IMR-90 (cell line): Measurements from ENCODE around the gene PRDM2. TPM values are rescaled to one million over a fixed set of nuclear protein-coding genes. Genes with fewer than 3 reads are reported as not detected.

Source experiments
- ATAC-seq: fragments of 200-7000 bp; cut with Tn5 transposase; 2 replicates; pipeline ENCODE4 v1.9.1; 2020; ENCODE audit warnings: low read depth, mild to moderate bottlenecking, moderate library complexity
- BruUV-seq: library from RNA; stranded (reverse); fragments of 400-500 nt; replicated peaks from 2 replicates; lab custom pipeline; 2021; lab: Mats Ljungman, UMichigan
- CTCF ChIA-PET: fragments of 300-600 bp; formaldehyde crosslinking; extraction: SDS; loops from one replicate; lab custom pipeline; 2021; ENCODE audit warnings: antibody characterized with exemption; lab: Yijun Ruan, JAX
- POLR2A ChIA-PET: fragments of 300-600 bp; sonication (Branson Sonifier 250); formaldehyde crosslinking; loops from one replicate; lab custom pipeline; 2022; ENCODE audit warnings: antibody characterized with exemption; ENCODE audit not compliant: unreplicated experiment; lab: Charles Lee
- DNase-seq: peaks from one replicate; pipeline ENCODE4 v3.0.0; 2013
- H2AFZ ChIP-seq: replicated peaks from 2 replicates; pipeline ENCODE3; 2013; ENCODE audit warnings: low read length, mild to moderate bottlenecking; ENCODE audit not compliant: poor library complexity
- H2AK5ac ChIP-seq: 2 replicates; pipeline ENCODE4 v1.6.1; 2013; ENCODE audit warnings: low read depth, low read length, inconsistent platforms
- H2AK9ac ChIP-seq: replicated peaks from 2 replicates; pipeline ENCODE3; 2013; ENCODE audit warnings: mild to moderate bottlenecking, low read depth, low read length, moderate library complexity; ENCODE audit not compliant: poor library complexity
- H2BK120ac ChIP-seq: 2 replicates; pipeline ENCODE4 v1.6.1; 2013; ENCODE audit warnings: low read depth, low read length, inconsistent platforms
- H2BK15ac ChIP-seq: 3 replicates; pipeline ENCODE4 v1.6.1; 2013; ENCODE audit warnings: low read depth, low read length, inconsistent platforms
- H2BK20ac ChIP-seq: 2 replicates; pipeline ENCODE4 v1.6.1; 2013; ENCODE audit warnings: low read depth, mild to moderate bottlenecking, inconsistent platforms, low read length, moderate library complexity
- H2BK5ac ChIP-seq: 2 replicates; pipeline ENCODE4 v1.6.1; 2013; ENCODE audit warnings: mild to moderate bottlenecking, low read depth, low read length, inconsistent platforms; ENCODE audit not compliant: poor library complexity, severe bottlenecking
- H3K14ac ChIP-seq: replicated peaks from 2 replicates; pipeline ENCODE4 v1.6.1; 2013; ENCODE audit warnings: low read depth, low read length, inconsistent platforms
- H3K18ac ChIP-seq: 2 replicates; pipeline ENCODE4 v1.6.1; 2013; ENCODE audit warnings: low read depth, low read length, control low read depth
- H3K23ac ChIP-seq: 2 replicates; pipeline ENCODE4 v1.6.1; 2013; ENCODE audit warnings: low read depth, low read length, inconsistent platforms
- H3K27ac ChIP-seq: 2 replicates; pipeline ENCODE4 v1.5.1; 2013; ENCODE audit warnings: mild to moderate bottlenecking, control low read depth, low read length; ENCODE audit not compliant: insufficient read depth
- H3K27me3 ChIP-seq: 2 replicates; pipeline ENCODE4 v1.6.1; 2013; ENCODE audit warnings: low read length; ENCODE audit not compliant: control insufficient read depth, insufficient read depth
- H3K36me3 ChIP-seq: 2 replicates; pipeline ENCODE4 v1.6.1; 2013; ENCODE audit warnings: low read length, mixed read lengths; ENCODE audit not compliant: control insufficient read depth, insufficient read depth
- H3K4ac ChIP-seq: 2 replicates; pipeline ENCODE4 v1.6.1; 2013; ENCODE audit warnings: low read depth, low read length, inconsistent platforms
- H3K4me1 ChIP-seq: 2 replicates; pipeline ENCODE4 v1.6.1; 2013; ENCODE audit warnings: low read length, mixed read lengths; ENCODE audit not compliant: control insufficient read depth, insufficient read depth
- H3K4me2 ChIP-seq: 2 replicates; pipeline ENCODE4 v1.6.1; 2013; ENCODE audit warnings: low read depth, mild to moderate bottlenecking, control low read depth, low read length, moderate library complexity
- H3K4me3 ChIP-seq: 2 replicates; pipeline ENCODE4 v1.5.1; 2013; ENCODE audit warnings: low read depth, mild to moderate bottlenecking, control low read depth, low read length, moderate library complexity; ENCODE audit not compliant: insufficient read depth
- H3K56ac ChIP-seq: 2 replicates; pipeline ENCODE4 v1.6.1; 2013; ENCODE audit warnings: low read length, inconsistent platforms; ENCODE audit not compliant: insufficient read depth; ENCODE audit errors: extremely low read depth
- H3K79me1 ChIP-seq, 2 experiments: 2 replicates each; pipeline ENCODE4 v1.6.1; 2013; ENCODE audit warnings: low read length in 2 of 2, inconsistent platforms in 1 of 2, low read depth in 1 of 2
- H3K9ac ChIP-seq: 2 replicates; pipeline ENCODE4 v1.6.1; 2013; ENCODE audit warnings: low read depth, low read length, control low read depth
- H3K9me1 ChIP-seq: 2 replicates; pipeline ENCODE4 v1.6.1; 2013; ENCODE audit warnings: low read length, inconsistent platforms; ENCODE audit not compliant: insufficient read depth
- H3K9me3 ChIP-seq: 2 replicates; pipeline ENCODE4 v1.6.1; 2013; ENCODE audit warnings: low read length; ENCODE audit not compliant: control insufficient read depth, insufficient read depth
- H4K20me1 ChIP-seq: 2 replicates; pipeline ENCODE4 v1.6.1; 2013; ENCODE audit warnings: low read length, inconsistent platforms; ENCODE audit not compliant: insufficient read depth
- H4K5ac ChIP-seq: 2 replicates; pipeline ENCODE4 v1.6.1; 2013; ENCODE audit warnings: mild to moderate bottlenecking, low read depth, low read length, control low read depth
- H4K8ac ChIP-seq, 2 experiments: 2 replicates each; pipeline ENCODE4 v1.6.1; 2013; ENCODE audit warnings: low read depth in 2 of 2, low read length in 2 of 2, control low read depth in 1 of 2, inconsistent platforms in 1 of 2
- H4K91ac ChIP-seq: 2 replicates; pipeline ENCODE4 v1.6.1; 2013; ENCODE audit warnings: low read depth, low read length, inconsistent platforms; ENCODE audit not compliant: insufficient read depth
- BHLHE40 ChIP-seq: fragments of 150-350 bp; IDR thresholded peaks from 2 replicates; pipeline ENCODE4 v1.6.1; 2016; ENCODE audit warnings: mild to moderate bottlenecking, low read depth, low read length
- CEBPB ChIP-seq: IDR thresholded peaks from 2 replicates; pipeline ENCODE4 v1.6.1; 2012; ENCODE audit warnings: low read depth, low read length, improper control_type of control experiment
- CHD1 ChIP-seq: IDR thresholded peaks from 2 replicates; pipeline ENCODE4 v1.6.1; 2012; ENCODE audit warnings: low read depth, low read length, improper control_type of control experiment
- FOS ChIP-seq: fragments of 150-350 bp; IDR thresholded peaks from 2 replicates; pipeline ENCODE4 v1.6.1; 2016; ENCODE audit warnings: low read depth, low read length
- MAFK ChIP-seq: IDR thresholded peaks from 2 replicates; pipeline ENCODE4 v1.6.1; 2012; ENCODE audit warnings: low read depth, low read length, improper control_type of control experiment
- MXI1 ChIP-seq: IDR thresholded peaks from 2 replicates; pipeline ENCODE4 v1.6.1; 2012; ENCODE audit warnings: low read depth, mild to moderate bottlenecking, low read length, moderate library complexity, borderline replicate concordance
- NFE2L2 ChIP-seq: fragments of 150-350 bp; IDR thresholded peaks from 2 replicates; pipeline ENCODE4 v1.6.1; 2016; ENCODE audit warnings: low read depth, mild to moderate bottlenecking, low read length
- RAD21 ChIP-seq: IDR thresholded peaks from 2 replicates; pipeline ENCODE4 v1.6.1; 2012; ENCODE audit warnings: low read length, improper control_type of control experiment
- RCOR1 ChIP-seq: IDR thresholded peaks from 2 replicates; pipeline ENCODE4 v1.6.1; 2012; ENCODE audit warnings: mild to moderate bottlenecking, low read length, improper control_type of control experiment; ENCODE audit not compliant: insufficient replicate concordance
- SMC3 ChIP-seq: fragments of 150-350 bp; IDR thresholded peaks from 2 replicates; pipeline ENCODE4 v1.6.1; 2016; ENCODE audit warnings: low read depth, mild to moderate bottlenecking, antibody characterized with exemption, low read length, moderate library complexity
- WGBS, 2 experiments: methylation state at CpG; one replicate each; pipeline versions ENCODE4 v1.1.5 to v1.1.7; 2013; ENCODE audit warnings: missing lambda C conversion rate in 2 of 2; ENCODE audit not compliant: insufficient read length in 1 of 2; ENCODE audit errors: extremely low coverage in 2 of 2; 5-methylcytosine and 5-hydroxymethylcytosine counted together
- dilution Hi-C: fragments of 300-500 bp; cut with HindIII; formaldehyde crosslinking; loops from one replicate; pipeline ENCODE4 v1.14.3; 2018; ENCODE audit warnings: low sequenced_read_pairs; ENCODE audit not compliant: unreplicated experiment
- in situ Hi-C: fragments of 300-500 bp; cut with MboI; formaldehyde crosslinking; loops from 3 replicates; pipeline ENCODE4 v1.14.3; 2019; ENCODE audit warnings: low sequenced_read_pairs, inconsistent platforms, mixed read lengths
- intact Hi-C: fragments of 100-400 bp; cut with micrococcal nuclease; formaldehyde crosslinking; loops from 2 replicates; pipeline ENCODE4 v1.10.0; 2022
- polyA plus RNA-seq, 3 experiments: library from polyadenylated mRNA; depleted of rRNA; stranded (reverse); fragments of >200 nt; gene quantifications; 2 replicates each; pipeline ENCODE4 v1.2.3, GENCODE V29; 2012; ENCODE audit warnings: low replicate concordance in 1 of 3
- total RNA-seq: library from RNA; depleted of rRNA; stranded (reverse); fragments of >200 nt; gene quantifications from 2 replicates; pipeline ENCODE4 v1.2.3, GENCODE V29; 2012
- TF ChIP-seq, protein P1 (sequence below): conservative IDR thresholded peaks from 2 replicates; pipeline ENCODE4 v1.5.1; 2012; ENCODE audit warnings: mild to moderate bottlenecking, low read depth, low read length, improper control_type of control experiment
- TF ChIP-seq, protein P2 (sequence below): fragments of 150-350 bp; IDR thresholded peaks from 2 replicates; pipeline ENCODE4 v1.6.1; 2016; ENCODE audit warnings: low read depth, mild to moderate bottlenecking, low read length, moderate library complexity, borderline replicate concordance
- TF ChIP-seq, protein P3 (sequence below): fragments of 150-350 bp; IDR thresholded peaks from 2 replicates; pipeline ENCODE4 v1.6.1; 2017; ENCODE audit warnings: mild to moderate bottlenecking, antibody characterized with exemption, low read length, low read depth

PRDM2 gene
- total and polyA plus RNA-seq, 2 of the 4 experiments (the other 2 are of a cell fraction), result 3.4 to 8.9 TPM

DNA sequence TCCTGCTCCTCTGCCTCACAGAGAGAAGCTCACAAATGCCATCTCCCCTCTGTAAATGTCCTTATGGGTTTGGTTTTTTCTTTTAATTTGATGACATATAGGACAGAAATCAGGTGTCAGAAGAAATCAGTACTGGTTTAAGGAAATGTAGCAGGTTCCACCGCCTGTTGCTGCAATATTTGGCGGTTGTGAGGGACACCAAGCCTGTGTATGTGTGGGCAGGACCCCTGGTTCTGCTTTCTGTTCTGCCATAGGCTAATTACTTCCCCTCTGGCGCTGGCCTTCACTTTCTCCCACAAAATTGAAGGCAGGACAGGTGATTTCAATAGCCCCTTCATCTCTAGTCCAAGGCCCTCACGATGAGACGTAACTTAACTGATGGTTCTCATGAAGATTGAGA is 69.2 kb downstream of the PRDM2 start:
- peaks cover 58% of the 10 kb centered on the region for H4K20me1 ChIP-seq
- no peak for TF ChIP-seq FOS
- TF ChIP-seq RAD21, result no peak
- TF ChIP-seq NFE2L2, result no peak
- TF ChIP-seq CHD1, result no peak
- TF ChIP-seq, protein P1, sequence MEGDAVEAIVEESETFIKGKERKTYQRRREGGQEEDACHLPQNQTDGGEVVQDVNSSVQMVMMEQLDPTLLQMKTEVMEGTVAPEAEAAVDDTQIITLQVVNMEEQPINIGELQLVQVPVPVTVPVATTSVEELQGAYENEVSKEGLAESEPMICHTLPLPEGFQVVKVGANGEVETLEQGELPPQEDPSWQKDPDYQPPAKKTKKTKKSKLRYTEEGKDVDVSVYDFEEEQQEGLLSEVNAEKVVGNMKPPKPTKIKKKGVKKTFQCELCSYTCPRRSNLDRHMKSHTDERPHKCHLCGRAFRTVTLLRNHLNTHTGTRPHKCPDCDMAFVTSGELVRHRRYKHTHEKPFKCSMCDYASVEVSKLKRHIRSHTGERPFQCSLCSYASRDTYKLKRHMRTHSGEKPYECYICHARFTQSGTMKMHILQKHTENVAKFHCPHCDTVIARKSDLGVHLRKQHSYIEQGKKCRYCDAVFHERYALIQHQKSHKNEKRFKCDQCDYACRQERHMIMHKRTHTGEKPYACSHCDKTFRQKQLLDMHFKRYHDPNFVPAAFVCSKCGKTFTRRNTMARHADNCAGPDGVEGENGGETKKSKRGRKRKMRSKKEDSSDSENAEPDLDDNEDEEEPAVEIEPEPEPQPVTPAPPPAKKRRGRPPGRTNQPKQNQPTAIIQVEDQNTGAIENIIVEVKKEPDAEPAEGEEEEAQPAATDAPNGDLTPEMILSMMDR, result no peak
- TF ChIP-seq MAFK, result no peak
- TF ChIP-seq RCOR1, result no peak
- TF ChIP-seq SMC3, result no peak
- TF ChIP-seq, protein P2, sequence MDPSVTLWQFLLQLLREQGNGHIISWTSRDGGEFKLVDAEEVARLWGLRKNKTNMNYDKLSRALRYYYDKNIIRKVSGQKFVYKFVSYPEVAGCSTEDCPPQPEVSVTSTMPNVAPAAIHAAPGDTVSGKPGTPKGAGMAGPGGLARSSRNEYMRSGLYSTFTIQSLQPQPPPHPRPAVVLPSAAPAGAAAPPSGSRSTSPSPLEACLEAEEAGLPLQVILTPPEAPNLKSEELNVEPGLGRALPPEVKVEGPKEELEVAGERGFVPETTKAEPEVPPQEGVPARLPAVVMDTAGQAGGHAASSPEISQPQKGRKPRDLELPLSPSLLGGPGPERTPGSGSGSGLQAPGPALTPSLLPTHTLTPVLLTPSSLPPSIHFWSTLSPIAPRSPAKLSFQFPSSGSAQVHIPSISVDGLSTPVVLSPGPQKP, result no peak
- TF ChIP-seq BHLHE40, result no peak
- TF ChIP-seq, protein P3, sequence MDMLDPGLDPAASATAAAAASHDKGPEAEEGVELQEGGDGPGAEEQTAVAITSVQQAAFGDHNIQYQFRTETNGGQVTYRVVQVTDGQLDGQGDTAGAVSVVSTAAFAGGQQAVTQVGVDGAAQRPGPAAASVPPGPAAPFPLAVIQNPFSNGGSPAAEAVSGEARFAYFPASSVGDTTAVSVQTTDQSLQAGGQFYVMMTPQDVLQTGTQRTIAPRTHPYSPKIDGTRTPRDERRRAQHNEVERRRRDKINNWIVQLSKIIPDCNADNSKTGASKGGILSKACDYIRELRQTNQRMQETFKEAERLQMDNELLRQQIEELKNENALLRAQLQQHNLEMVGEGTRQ, result no peak
- TF ChIP-seq MXI1, result no peak
- no peak for TF ChIP-seq CEBPB
- no peak overlapping the region for H2BK5ac ChIP-seq
- H3K4ac ChIP-seq, result no peak overlapping the region
- no peak overlapping the region for H2BK15ac ChIP-seq
- intact Hi-C loops, result no loop called here
- H4K8ac ChIP-seq, result no peak overlapping the region
- POLR2A ChIA-PET, result no interaction called here
- no peak overlapping the region for H3K14ac ChIP-seq
- no peak overlapping the region for H2BK120ac ChIP-seq
- H3K9me3 ChIP-seq, result no peaks in the 10 kb centered on the region
- CTCF ChIA-PET, result no interaction called here
- H2AK9ac ChIP-seq, result no peak overlapping the region
- H3K4me2 ChIP-seq, result no peak overlapping the region
- no peak overlapping the region for H3K23ac ChIP-seq
- no peak overlapping the region for H3K4me3 ChIP-seq
- no peak overlapping the region for H3K9ac ChIP-seq
- ATAC-seq (no peak), DNase-seq (no peak)
- peaks cover 34 to 67% of the 10 kb centered on the region in 2 experiments for H3K79me1 ChIP-seq
- H2AFZ ChIP-seq, result no peak overlapping the region
- dilution Hi-C loops, result no loop called here
- no peak overlapping the region for H3K18ac ChIP-seq
- H3K56ac ChIP-seq, result no peak overlapping the region
- H3K9me1 ChIP-seq, result peaks cover 21% of the 10 kb centered on the region
- in situ Hi-C loops, result loop anchor here (25.0 kb wide), 1 partner anchor 1168 kb away; no protein-coding TSS in a partner anchor
- no peak overlapping the region for H2BK20ac ChIP-seq
- peaks cover 16% of the 10 kb centered on the region for H3K4me1 ChIP-seq
- WGBS, 2 experiments, result no CpG with 5 or more reads among the region's 5 CpGs
- BruUV-seq, result no TSS peak
- H3K27me3 ChIP-seq, result no peaks in the 10 kb centered on the region
- H3K36me3 ChIP-seq, result peaks cover 9% of the 10 kb centered on the region
- no peak overlapping the region for H4K91ac ChIP-seq
- H3K27ac ChIP-seq, result no peak overlapping the region
- H2AK5ac ChIP-seq, result no peak overlapping the region
- H4K5ac ChIP-seq, result no peak overlapping the region
